Skeletal muscle tissue (tissue), 4 donors: Measurements from ENCODE around the gene MPIG6B. TPM values are rescaled to one million over a fixed set of nuclear protein-coding genes. Genes with fewer than 3 reads are reported as not detected.

Source experiments
- H3K27ac ChIP-seq: one replicate; pipeline ENCODE4 v1.7.0; 2013; ENCODE audit warnings: mild to moderate bottlenecking, low read depth, low read length, inconsistent platforms
- H3K27me3 ChIP-seq, 3 donors: one replicate each; pipeline ENCODE4 v1.7.0; 2013; ENCODE audit warnings: low read length in 3 of 3; ENCODE audit not compliant: control insufficient read depth in 3 of 3, insufficient read depth in 3 of 3
- H3K36me3 ChIP-seq, 3 donors: one replicate each; pipeline ENCODE4 v1.7.0; 2013; ENCODE audit warnings: low read length in 3 of 3; ENCODE audit not compliant: control insufficient read depth in 3 of 3, insufficient read depth in 3 of 3
- H3K4me1 ChIP-seq, 3 donors: one replicate each; pipeline ENCODE4 v1.7.0; 2013; ENCODE audit warnings: low read length in 3 of 3, mild to moderate bottlenecking in 3 of 3; ENCODE audit not compliant: control insufficient read depth in 3 of 3, insufficient read depth in 3 of 3
- H3K4me3 ChIP-seq, 3 donors: one replicate each; pipeline ENCODE4 v1.7.0; 2013; ENCODE audit warnings: low read length in 3 of 3
- H3K9ac ChIP-seq, 3 donors: one replicate each; pipeline ENCODE4 v1.7.0; 2013; ENCODE audit warnings: low read length in 3 of 3, mild to moderate bottlenecking in 3 of 3, moderate library complexity in 2 of 3, low read depth in 1 of 3
- H3K9me3 ChIP-seq, 3 donors: one replicate each; pipeline ENCODE4 v1.7.0; 2013; ENCODE audit warnings: low read length in 3 of 3; ENCODE audit not compliant: control insufficient read depth in 3 of 3
- total RNA-seq: library from RNA; depleted of rRNA; stranded (reverse); fragments of >200 nt; gene quantifications from one replicate; pipeline ENCODE4 v1.2.3, GENCODE V29; 2014
- donor health status: Osteomylitis.

MPIG6B gene
- total RNA-seq, 1 donor from 2014 or later: 0.52 TPM

GRCh38 chr6:31750411-31751022, 27.3 kb downstream of the MPIG6B start:
- no peak overlapping the region for H3K27ac ChIP-seq
- no peak overlapping the region for H3K4me3 ChIP-seq
- no peaks in the 10 kb centered on the region for H3K4me1 ChIP-seq
- H3K9ac ChIP-seq: no peak overlapping the region
- no peaks in the 10 kb centered on the region for H3K9me3 ChIP-seq
- H3K27me3 ChIP-seq: no peaks in the 10 kb centered on the region
- peaks cover 0 to 2% (median 0%) of the 10 kb centered on the region in 3 donors for H3K36me3 ChIP-seq

- no peak overlapping the region for H3K4me3 ChIP-seq
- no peak overlapping the region for H3K9ac ChIP-seq
- no peaks in the 10 kb centered on the region for H3K9me3 ChIP-seq
- no peak overlapping the region for H3K27ac ChIP-seq
- no peaks in the 10 kb centered on the region for H3K36me3 ChIP-seq
- H3K27me3 ChIP-seq: no peaks in the 10 kb centered on the region
- no peaks in the 10 kb centered on the region for H3K4me1 ChIP-seq
Observed at GRCh38 chr6:31752739-31753319, 29.7 kb downstream of the MPIG6B start.

GRCh38 chr6:31758281-31758680, 35.1 kb downstream of the MPIG6B start:
- H3K36me3 ChIP-seq: peaks cover 0 to 4% (median 2%) of the 10 kb centered on the region in 3 donors

GRCh38 chr6:31760790-31761189, 37.6 kb downstream of the MPIG6B start:
- no peaks in the 10 kb centered on the region for H3K27me3 ChIP-seq

More at GRCh38 chr6:31758281-31758680, 35.1 kb downstream of the MPIG6B start:
- peaks cover 0 to 2% (median 0%) of the 10 kb centered on the region in 3 donors for H3K4me1 ChIP-seq
- no peak overlapping the region for H3K27ac ChIP-seq
- no peaks in the 10 kb centered on the region for H3K9me3 ChIP-seq
- no peak overlapping the region for H3K9ac ChIP-seq
- no peaks in the 10 kb centered on the region for H3K27me3 ChIP-seq
- no peak overlapping the region for H3K4me3 ChIP-seq

GRCh38 chr6:31761343-31761742, 38.2 kb downstream of the MPIG6B start:
- Histone ChIP-seq H3K4me1 (peaks cover 0 to 2% (median 2%) of the 10 kb centered on the region in 3 donors), H3K36me3 (peaks cover 4 to 5% (median 4%) of the 10 kb centered on the region in 3 donors), H3K9me3 (no peaks in the 10 kb centered on the region), H3K27ac (no peak overlapping the region), H3K9ac (no peak overlapping the region), H3K4me3 (no peak overlapping the region), H3K27me3 (no peaks in the 10 kb centered on the region)

More at GRCh38 chr6:31760790-31761189, 37.6 kb downstream of the MPIG6B start:
- no peak overlapping the region for H3K4me3 ChIP-seq
- no peak overlapping the region for H3K27ac ChIP-seq
- peaks cover 0 to 2% (median 0%) of the 10 kb centered on the region in 3 donors for H3K4me1 ChIP-seq
- H3K9ac ChIP-seq: no peak overlapping the region
- no peaks in the 10 kb centered on the region for H3K9me3 ChIP-seq
- peaks cover 1 to 4% (median 2%) of the 10 kb centered on the region in 3 donors for H3K36me3 ChIP-seq

GRCh38 chr6:31762356-31762755, 39.2 kb downstream of the MPIG6B start, which contains the start of gene SAPCD1:
SAPCD1 (plus strand) TSS chr6:31762656; CDS start chr6:31763055, 399 bp downstream.
- H3K9me3 ChIP-seq: no peaks in the 10 kb centered on the region
- peaks cover 0 to 2% (median 2%) of the 10 kb centered on the region in 3 donors for H3K4me1 ChIP-seq
- no peak within 1 kb of the TSS for H3K27ac ChIP-seq
- H3K36me3 ChIP-seq: peaks cover 7 to 14% (median 11%) of the 10 kb centered on the region in 3 donors
- H3K27me3 ChIP-seq: no peaks in the 10 kb centered on the region
- no peak within 1 kb of the TSS for H3K4me3 ChIP-seq
- no peak within 1 kb of the TSS for H3K9ac ChIP-seq

GRCh38 chr6:31762878-31763618, 39.9 kb downstream of the MPIG6B start:
- Histone ChIP-seq H3K27me3 (no peaks in the 10 kb centered on the region), H3K4me1 (peaks cover 0 to 2% (median 2%) of the 10 kb centered on the region in 3 donors), H3K9me3 (no peaks in the 10 kb centered on the region), H3K27ac (no peak overlapping the region), H3K36me3 (peaks cover 9 to 17% (median 14%) of the 10 kb centered on the region in 3 donors), H3K4me3 (no peak overlapping the region), H3K9ac (no peak overlapping the region)

GRCh38 chr6:31763619-31763940, 40.4 kb downstream of the MPIG6B start:
- H3K9me3 ChIP-seq: no peaks in the 10 kb centered on the region
- H3K27ac ChIP-seq: no peak overlapping the region
- no peaks in the 10 kb centered on the region for H3K27me3 ChIP-seq
- no peak overlapping the region for H3K9ac ChIP-seq
- H3K36me3 ChIP-seq: peaks cover 9 to 19% (median 16%) of the 10 kb centered on the region in 3 donors
- H3K4me3 ChIP-seq: no peak overlapping the region
- H3K4me1 ChIP-seq: peaks cover 0 to 2% (median 2%) of the 10 kb centered on the region in 3 donors

GRCh38 chr6:31764198-31764597, 41.0 kb downstream of the MPIG6B start:
- Histone ChIP-seq H3K9me3 (no peaks in the 10 kb centered on the region), H3K27ac (no peak overlapping the region)

GRCh38 chr6:31765559-31765909, 42.4 kb downstream of the MPIG6B start:
- no peak overlapping the region for H3K27ac ChIP-seq
- peaks cover 12 to 17% (median 16%) of the 10 kb centered on the region in 3 donors for H3K36me3 ChIP-seq
- no peak overlapping the region for H3K4me3 ChIP-seq
- H3K9ac ChIP-seq: no peak overlapping the region
- peaks cover 0 to 6% (median 2%) of the 10 kb centered on the region in 3 donors for H3K4me1 ChIP-seq
- H3K9me3 ChIP-seq: no peaks in the 10 kb centered on the region
- H3K27me3 ChIP-seq: no peaks in the 10 kb centered on the region

More at GRCh38 chr6:31764198-31764597, 41.0 kb downstream of the MPIG6B start:
- H3K9ac ChIP-seq: no peak overlapping the region
- H3K4me1 ChIP-seq: peaks cover 0 to 2% (median 2%) of the 10 kb centered on the region in 3 donors
- H3K36me3 ChIP-seq: peaks cover 13 to 19% (median 16%) of the 10 kb centered on the region in 3 donors
- no peaks in the 10 kb centered on the region for H3K27me3 ChIP-seq
- no peak overlapping the region for H3K4me3 ChIP-seq
